Lower lobe of right lung (tissue), 2 donors: ENCODE measurements around the gene PAPPA. TPM values are rescaled to one million over a fixed set of nuclear protein-coding genes. Genes with fewer than 3 reads are reported as not detected.

Experiments used
- ATAC-seq, 2 donors: fragments of 200-7000 bp; cut with Tn5 transposase; one replicate each; pipeline ENCODE4 v1.9.1; 2020 to 2022; ENCODE audit warnings: mild to moderate bottlenecking in 2 of 2, moderate library complexity in 2 of 2
- DNase-seq: peaks from one replicate; pipeline ENCODE4 v3.0.0-alpha.2; 2020
- H3K27ac ChIP-seq: fragments of 200-600 bp; one replicate; pipeline ENCODE4 v1.8.0; 2022
- H3K27me3 ChIP-seq: fragments of 200-600 bp; one replicate; pipeline ENCODE4 v1.8.0; 2022; ENCODE audit warnings: low read depth
- H3K36me3 ChIP-seq: fragments of 200-600 bp; one replicate; pipeline ENCODE4 v1.8.0; 2022; ENCODE audit warnings: mild to moderate bottlenecking
- H3K4me1 ChIP-seq: fragments of 200-600 bp; one replicate; pipeline ENCODE4 v1.8.0; 2022
- H3K4me3 ChIP-seq: fragments of 200-600 bp; one replicate; pipeline ENCODE4 v1.8.0; 2022; ENCODE audit warnings: mild to moderate bottlenecking
- H3K9me3 ChIP-seq: fragments of 200-600 bp; one replicate; pipeline ENCODE4 v1.8.0; 2022
- intact Hi-C: fragments of 100-400 bp; cut with DNase I; formaldehyde crosslinking; loops from one replicate; pipeline ENCODE4 v1.11.0; 2022
- total RNA-seq: library from RNA; stranded (reverse); fragmentation: NEBNext Ultra II Directional; extraction: Animal tissue kit (Norgen Biotek cat#: 25700); gene quantifications from one replicate; pipeline ENCODE4 v1.2.1, GENCODE V29; 2021
- TF ChIP-seq, protein P1 (sequence below): fragments of 200-600 bp; IDR thresholded peaks from one replicate; pipeline ENCODE4 v1.8.0; 2022; ENCODE audit warnings: antibody characterized with exemption, mild to moderate bottlenecking
- donor health status: DM: no; HTN: yes; CAD: no; lungs with severe emphysema.

Gene PAPPA
- total RNA-seq, 1 donor from 2014 or later = 2.2 TPM

DNA sequence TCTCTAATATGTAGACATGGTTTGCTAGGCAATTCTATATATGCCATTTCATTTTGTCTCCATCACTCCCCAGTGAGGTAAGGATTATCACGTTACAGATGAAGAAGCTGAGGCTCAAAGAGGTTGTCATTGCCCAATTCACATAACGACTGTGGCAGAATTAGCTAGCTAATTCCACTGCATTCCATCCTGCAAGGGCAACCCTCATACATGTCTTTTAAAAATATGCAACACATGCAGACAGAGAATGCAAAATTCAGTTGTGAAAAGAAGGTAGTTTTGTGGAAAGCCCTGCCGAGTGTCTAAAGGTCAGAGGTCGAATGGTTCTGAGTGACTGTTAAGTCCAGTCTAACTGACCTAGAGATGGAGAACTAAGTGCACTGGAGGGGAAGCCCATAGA, 219.2 kb downstream of the PAPPA start:
- Histone ChIP-seq H3K27me3 (no peaks in the 10 kb centered on the region), H3K27ac (no peak overlapping the region), H3K9me3 (no peaks in the 10 kb centered on the region), H3K36me3 (no peaks in the 10 kb centered on the region), H3K4me1 (no peaks in the 10 kb centered on the region), H3K4me3 (no peak overlapping the region)
- no peak for DNase-seq
- ATAC-seq = no peak
- TF ChIP-seq, protein P1, sequence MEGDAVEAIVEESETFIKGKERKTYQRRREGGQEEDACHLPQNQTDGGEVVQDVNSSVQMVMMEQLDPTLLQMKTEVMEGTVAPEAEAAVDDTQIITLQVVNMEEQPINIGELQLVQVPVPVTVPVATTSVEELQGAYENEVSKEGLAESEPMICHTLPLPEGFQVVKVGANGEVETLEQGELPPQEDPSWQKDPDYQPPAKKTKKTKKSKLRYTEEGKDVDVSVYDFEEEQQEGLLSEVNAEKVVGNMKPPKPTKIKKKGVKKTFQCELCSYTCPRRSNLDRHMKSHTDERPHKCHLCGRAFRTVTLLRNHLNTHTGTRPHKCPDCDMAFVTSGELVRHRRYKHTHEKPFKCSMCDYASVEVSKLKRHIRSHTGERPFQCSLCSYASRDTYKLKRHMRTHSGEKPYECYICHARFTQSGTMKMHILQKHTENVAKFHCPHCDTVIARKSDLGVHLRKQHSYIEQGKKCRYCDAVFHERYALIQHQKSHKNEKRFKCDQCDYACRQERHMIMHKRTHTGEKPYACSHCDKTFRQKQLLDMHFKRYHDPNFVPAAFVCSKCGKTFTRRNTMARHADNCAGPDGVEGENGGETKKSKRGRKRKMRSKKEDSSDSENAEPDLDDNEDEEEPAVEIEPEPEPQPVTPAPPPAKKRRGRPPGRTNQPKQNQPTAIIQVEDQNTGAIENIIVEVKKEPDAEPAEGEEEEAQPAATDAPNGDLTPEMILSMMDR = no peak
- intact Hi-C loops = no loop called here

DNA sequence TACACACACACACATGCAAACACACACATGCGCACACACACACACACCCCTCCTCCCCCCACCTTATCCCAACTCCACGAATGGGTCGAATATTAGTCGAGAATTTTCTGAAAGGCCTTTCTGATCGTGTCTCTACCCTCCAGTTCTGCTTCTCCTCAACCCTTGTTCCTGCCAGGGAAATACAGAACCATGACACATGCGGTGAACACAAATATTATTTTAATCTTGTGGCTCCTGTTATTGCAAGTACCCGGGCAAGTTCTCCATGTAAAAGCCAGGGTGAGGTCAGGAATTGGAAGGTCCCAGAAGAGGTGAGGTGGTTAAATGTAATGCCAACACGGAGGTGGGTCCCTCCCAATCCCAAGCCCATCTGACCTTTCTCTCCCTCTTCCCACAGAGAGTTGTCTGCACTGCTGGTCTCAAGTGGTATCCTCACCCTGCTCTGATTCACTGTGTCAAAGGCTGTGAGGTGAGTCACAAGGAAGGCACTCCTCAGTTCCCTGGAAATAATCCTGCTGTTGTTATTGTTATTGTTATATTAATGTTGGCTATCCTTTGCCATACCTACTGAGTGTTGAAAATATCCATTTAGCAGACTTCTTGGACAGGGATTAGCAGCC, 223.7 kb downstream of the PAPPA start:
- H3K36me3 ChIP-seq = no peaks in the 10 kb centered on the region
- TF ChIP-seq, protein P1 = no peak
- H3K27me3 ChIP-seq = no peaks in the 10 kb centered on the region
- intact Hi-C loops = no loop called here
- no peaks in the 10 kb centered on the region for H3K9me3 ChIP-seq
- no peak for DNase-seq
- no peaks in the 10 kb centered on the region for H3K4me1 ChIP-seq
- no peak overlapping the region for H3K27ac ChIP-seq
- ATAC-seq = no peak
- no peak overlapping the region for H3K4me3 ChIP-seq

DNA sequence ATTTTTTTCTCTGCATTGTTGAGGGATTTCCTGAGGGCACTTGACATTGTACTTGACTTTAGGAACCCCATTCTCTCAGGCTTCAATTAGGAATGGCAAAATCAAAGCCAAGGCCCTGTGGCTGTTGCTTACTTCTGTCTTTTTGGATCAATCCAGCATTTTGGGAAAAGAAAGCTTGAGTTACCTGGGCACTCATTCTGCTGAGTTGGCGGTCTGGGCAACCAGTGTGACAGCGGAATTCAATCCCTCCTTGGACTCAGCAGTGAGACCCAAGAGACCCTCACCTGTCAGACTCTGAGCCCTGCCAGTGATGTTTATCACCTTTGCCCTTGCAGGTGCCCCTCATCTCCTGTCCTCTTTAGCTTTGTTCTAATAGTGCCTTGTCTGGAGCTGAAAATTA, 225.3 kb downstream of the PAPPA start:
- Histone ChIP-seq H3K4me3 (no peak overlapping the region), H3K9me3 (no peaks in the 10 kb centered on the region), H3K4me1 (peaks cover under 1% of the 10 kb centered on the region), H3K36me3 (no peaks in the 10 kb centered on the region), H3K27me3 (no peaks in the 10 kb centered on the region), H3K27ac (no peak overlapping the region)
- DNase-seq (no peak), ATAC-seq (no peak)
- TF ChIP-seq, protein P1 = no peak
- intact Hi-C loops = no loop called here

DNA sequence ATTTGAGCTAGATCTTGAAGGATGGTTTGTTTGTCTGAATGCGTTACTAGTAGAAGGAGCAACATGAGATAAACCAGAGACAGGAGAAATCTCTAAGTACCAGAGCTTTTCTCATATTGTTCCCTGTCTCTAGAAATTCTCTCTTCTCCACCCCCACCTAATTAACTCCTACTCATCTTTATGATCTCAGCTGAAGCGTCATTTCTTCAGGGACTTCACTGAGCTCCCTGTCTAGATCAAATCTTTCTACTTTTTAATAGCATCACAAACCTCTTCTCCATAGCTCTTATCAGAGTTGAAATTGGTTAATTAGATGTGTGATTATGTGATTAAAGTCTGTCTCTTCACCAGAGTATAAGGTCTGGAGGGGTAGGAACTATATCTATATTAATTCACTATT, 226.2 kb downstream of the PAPPA start:
- Histone ChIP-seq H3K27me3 (no peaks in the 10 kb centered on the region), H3K36me3 (no peaks in the 10 kb centered on the region), H3K4me3 (no peak overlapping the region), H3K4me1 (peaks cover 5% of the 10 kb centered on the region), H3K27ac (no peak overlapping the region), H3K9me3 (no peaks in the 10 kb centered on the region)
- TF ChIP-seq, protein P1 = no peak
- no peak for DNase-seq
- ATAC-seq = no peak
- intact Hi-C loops = no loop called here

- intact Hi-C loops = no loop called here
- TF ChIP-seq, protein P1 = no peak
- DNase-seq (no peak), ATAC-seq (no peak)
- H3K4me1 ChIP-seq = peaks cover 5% of the 10 kb centered on the region
- no peaks in the 10 kb centered on the region for H3K27me3 ChIP-seq
- no peaks in the 10 kb centered on the region for H3K9me3 ChIP-seq
- no peak overlapping the region for H3K27ac ChIP-seq
- no peak overlapping the region for H3K4me3 ChIP-seq
- no peaks in the 10 kb centered on the region for H3K36me3 ChIP-seq
Measured at GRCh38 chr9:116380496-116380995, 227.0 kb downstream of the PAPPA start.
